MM.1S (cell line): ENCODE measurements around the gene SEMA4D.

Experiments
- DNase-seq: peaks from one replicate; pipeline ENCODE4 v3.0.0-alpha.2; 2015
- H2AFZ ChIP-seq: fragments of 300-600 bp; sonication (generic); 2 replicates; pipeline ENCODE4 v1.6.0; 2016; ENCODE audit warnings: antibody characterized with exemption, low read length
- H3F3A ChIP-seq: fragments of 300-600 bp; sonication (generic); 2 replicates; pipeline ENCODE4 v1.6.1; 2016; ENCODE audit warnings: mild to moderate bottlenecking, antibody characterized with exemption, low read length, moderate library complexity, mixed read lengths; ENCODE audit not compliant: insufficient read depth
- H3K27ac ChIP-seq: fragments of 300-600 bp; sonication (generic); 2 replicates; pipeline ENCODE4 v1.5.1; 2016; ENCODE audit warnings: mild to moderate bottlenecking, low read length
- H3K27me3 ChIP-seq: fragments of 300-600 bp; sonication (generic); replicated peaks from 2 replicates; pipeline ENCODE4 v1.6.0; 2016; ENCODE audit warnings: low read length; ENCODE audit not compliant: insufficient read depth
- H3K36me3 ChIP-seq: fragments of 300-600 bp; sonication (generic); replicated peaks from 2 replicates; pipeline ENCODE4 v1.6.1; 2016; ENCODE audit warnings: mild to moderate bottlenecking, low read length, mixed read lengths; ENCODE audit not compliant: insufficient read depth
- H3K4me1 ChIP-seq: fragments of 300-600 bp; sonication (generic); 2 replicates; pipeline ENCODE4 v1.6.1; 2016; ENCODE audit warnings: low read length, mixed read lengths
- H3K4me2 ChIP-seq: fragments of 300-600 bp; sonication (generic); 2 replicates; pipeline ENCODE4 v1.6.0; 2016; ENCODE audit warnings: low read depth, low read length
- H3K4me3 ChIP-seq: fragments of 300-600 bp; sonication (generic); 2 replicates; pipeline ENCODE4 v1.5.1; 2016; ENCODE audit warnings: low read length, mixed read lengths
- H3K79me2 ChIP-seq: fragments of 300-600 bp; sonication (generic); 2 replicates; pipeline ENCODE4 v1.6.1; 2016; ENCODE audit warnings: mixed run types, low read length, mixed read lengths
- H3K9ac ChIP-seq: fragments of 300-600 bp; sonication (generic); 2 replicates; pipeline ENCODE4 v1.6.1; 2016; ENCODE audit warnings: low read length, mixed read lengths
- H3K9me2 ChIP-seq: fragments of 300-600 bp; sonication (generic); replicated peaks from 2 replicates; pipeline ENCODE4 v1.6.1; 2016; ENCODE audit warnings: mild to moderate bottlenecking, low read length, mixed read lengths; ENCODE audit not compliant: insufficient read depth
- H3K9me3 ChIP-seq: fragments of 300-600 bp; sonication (generic); replicated peaks from 2 replicates; pipeline ENCODE4 v1.6.1; 2016; ENCODE audit warnings: mild to moderate bottlenecking, low read length, mixed read lengths; ENCODE audit not compliant: insufficient read depth
- H4K20me1 ChIP-seq: fragments of 300-600 bp; sonication (generic); 2 replicates; pipeline ENCODE4 v1.6.1; 2016; ENCODE audit warnings: mild to moderate bottlenecking, low read length, moderate library complexity, mixed read lengths; ENCODE audit not compliant: insufficient read depth
- CTCF ChIP-seq: fragments of 300-600 bp; sonication (generic); IDR thresholded peaks from 2 replicates; pipeline ENCODE4 v1.5.1; 2016; ENCODE audit warnings: antibody characterized with exemption, low read length, mixed read lengths
- EZH2 ChIP-seq: fragments of 300-600 bp; sonication (generic); optimal IDR thresholded peaks from 2 replicates; pipeline ENCODE3; 2017; ENCODE audit warnings: low read depth, mild to moderate bottlenecking, antibody characterized with exemption, low read length, mixed read lengths
- EZH2phosphoT487 ChIP-seq: fragments of 300-600 bp; sonication (generic); IDR thresholded peaks from 2 replicates; pipeline ENCODE4 v1.6.1; 2018; ENCODE audit warnings: antibody characterized with exemption, low read length

The SEMA4D gene

DNA sequence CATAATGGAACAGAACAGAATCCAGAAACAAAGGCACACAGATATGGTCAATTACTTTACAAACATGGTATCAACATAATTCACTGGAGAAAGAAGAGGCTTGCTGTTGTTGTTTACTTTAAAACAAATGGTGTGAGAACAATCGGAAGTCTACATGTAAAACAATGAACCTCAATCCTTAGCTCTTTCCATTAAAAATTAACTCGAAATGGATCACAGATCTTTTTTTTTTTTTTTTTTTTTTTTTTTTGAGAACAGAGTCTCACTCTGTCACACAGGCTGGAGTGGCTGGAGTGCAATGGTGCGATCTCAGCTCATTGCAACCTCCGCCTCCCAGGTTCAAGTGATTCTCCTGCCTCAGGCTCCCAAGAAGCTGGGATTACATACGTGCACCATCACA is 9.8 kb downstream of the SEMA4D start:
- Histone ChIP-seq H3K9me2 (no peaks in the 10 kb centered on the region), H3K4me3 (no peak overlapping the region), H4K20me1 (peaks cover 72% of the 10 kb centered on the region), H3K4me1 (peaks cover 4% of the 10 kb centered on the region), H3K36me3 (0 out of 2 replicates have a peak, but pooled peaks cover 3% of the 10 kb centered on the region), H3K4me2 (no peak overlapping the region), H3F3A (no peaks in the 10 kb centered on the region), H3K27me3 (no peaks in the 10 kb centered on the region), H3K79me2 (peaks cover 98% of the 10 kb centered on the region), H3K9ac (no peak overlapping the region), H2AFZ (no peak overlapping the region), H3K9me3 (no peaks in the 10 kb centered on the region), H3K27ac (no peak overlapping the region)
- DNase-seq = no peak
- TF ChIP-seq CTCF (no peak), EZH2 (no peak), EZH2phosphoT487 (no peak)

DNA sequence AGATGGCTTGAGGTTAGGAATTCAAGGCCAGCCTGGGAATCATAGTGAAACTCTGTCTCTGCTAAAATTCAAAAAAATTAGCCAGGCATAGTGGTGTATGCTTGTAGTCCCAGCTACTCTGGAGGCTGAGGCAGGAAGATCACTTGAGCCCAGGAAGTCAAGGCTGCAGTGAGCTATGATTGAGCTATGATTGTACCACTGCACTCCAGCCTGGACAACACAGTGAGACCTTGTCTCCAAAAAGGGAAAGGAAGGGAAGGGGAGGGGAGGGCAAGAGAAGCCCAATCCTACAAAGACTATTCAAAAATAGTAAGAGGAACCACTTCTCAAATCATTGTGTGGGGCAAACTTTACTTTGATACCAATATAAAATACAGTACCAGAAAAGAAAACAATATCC is 11.2 kb downstream of the SEMA4D start:
- H3K79me2 ChIP-seq = peaks cover 98% of the 10 kb centered on the region
- peaks cover 74% of the 10 kb centered on the region for H4K20me1 ChIP-seq
- 0 out of 2 replicates have a peak, but pooled peaks cover 3% of the 10 kb centered on the region for H3K36me3 ChIP-seq

GRCh38 chr9:89484475-89485404 is 13.2 kb downstream of the SEMA4D start:
- Histone ChIP-seq H3K27ac (no peak overlapping the region), H3F3A (no peaks in the 10 kb centered on the region), H2AFZ (no peak overlapping the region)

More for the DNA sequence above, 11.2 kb downstream of the SEMA4D start:
- peaks cover 4% of the 10 kb centered on the region for H3K4me1 ChIP-seq
- DNase-seq = no peak
- no peaks in the 10 kb centered on the region for H3K27me3 ChIP-seq
- H3K9me3 ChIP-seq = no peaks in the 10 kb centered on the region
- H3K9ac ChIP-seq = no peak overlapping the region
- H3F3A ChIP-seq = no peaks in the 10 kb centered on the region
- H3K27ac ChIP-seq = no peak overlapping the region
- TF ChIP-seq CTCF (no peak), EZH2phosphoT487 (no peak), EZH2 (no peak)
- H3K4me3 ChIP-seq = no peak overlapping the region
- H3K4me2 ChIP-seq = no peak overlapping the region
- H3K9me2 ChIP-seq = no peaks in the 10 kb centered on the region
- H2AFZ ChIP-seq = no peak overlapping the region

More at GRCh38 chr9:89484475-89485404, 13.2 kb downstream of the SEMA4D start:
- H3K4me1 ChIP-seq = peaks cover 4% of the 10 kb centered on the region
- H3K9ac ChIP-seq = no peak overlapping the region
- no peak for DNase-seq
- TF ChIP-seq EZH2 (no peak), EZH2phosphoT487 (no peak), CTCF (no peak)
- peaks cover 73% of the 10 kb centered on the region for H4K20me1 ChIP-seq
- H3K4me2 ChIP-seq = no peak overlapping the region
- H3K4me3 ChIP-seq = no peak overlapping the region
- peaks cover 3% of the 10 kb centered on the region; the same call in 1 of the 2 replicates for H3K36me3 ChIP-seq
- H3K9me2 ChIP-seq = no peaks in the 10 kb centered on the region
- H3K27me3 ChIP-seq = no peaks in the 10 kb centered on the region
- H3K79me2 ChIP-seq = peaks cover 94% of the 10 kb centered on the region
- no peaks in the 10 kb centered on the region for H3K9me3 ChIP-seq
